K562 (cell line): ENCODE measurements around the gene HNRNPF.

Experiments used
- CEBPG ChIP-seq, 3 experiments: fragments of 200-800 bp in 1 of 3; sonication (Bioruptor generic) in 1 of 3; sonication (generic) in 1 of 3; formaldehyde crosslinking in 1 of 3; IDR thresholded peaks in 2 of 3; conservative IDR thresholded peaks in 1 of 3; 2 replicates each; pipeline versions ENCODE4 v1.6.1 to v1.8.0; 2016 to 2022; ENCODE audit warnings: missing compliant biosample characterization in 2 of 3, missing genetic modification characterization in 2 of 3, mild to moderate bottlenecking in 1 of 3, missing genetic modification reagents in 1 of 3
- EGR1 ChIP-seq: fragments of 450-650 bp; conservative IDR thresholded peaks from 2 replicates; pipeline ENCODE4 v1.6.1; 2017; ENCODE audit warnings: mild to moderate bottlenecking
- EZH2 ChIP-seq: IDR thresholded peaks from 2 replicates; pipeline ENCODE4 v1.6.1; 2012; ENCODE audit warnings: low read depth, mild to moderate bottlenecking, inconsistent platforms, low read length, borderline replicate concordance
- FOXA1 ChIP-seq: fragments of 450-650 bp; IDR thresholded peaks from 2 replicates; pipeline ENCODE4 v1.6.1; 2016; ENCODE audit warnings: mild to moderate bottlenecking, borderline replicate concordance
- MAZ ChIP-seq, 2 experiments: fragments of 450-650 bp in 1 of 2; sonication (generic) in 1 of 2; formaldehyde crosslinking; IDR thresholded peaks in 1 of 2; conservative IDR thresholded peaks in 1 of 2; 2 replicates each; pipeline versions ENCODE4 v1.4.0 to v1.5.0; 2020; ENCODE audit warnings: mild to moderate bottlenecking in 1 of 2, missing genetic modification reagents in 1 of 2
- OTX1 ChIP-seq: fragments of 450-650 bp; formaldehyde crosslinking; IDR thresholded peaks from 2 replicates; pipeline ENCODE4 v1.4.0; 2022; ENCODE audit warnings: mild to moderate bottlenecking
- ZBTB40 ChIP-seq, 2 experiments: fragments of 450-650 bp in 1 of 2; sonication (generic) in 1 of 2; formaldehyde crosslinking in 1 of 2; IDR thresholded peaks; 2 replicates each; pipeline versions ENCODE4 v1.7.1 to v1.9.0; 2016 to 2022; ENCODE audit warnings: inconsistent platforms in 1 of 2, mild to moderate bottlenecking in 1 of 2, missing genetic modification reagents in 1 of 2
- TF ChIP-seq, protein P1 (sequence below), 3 experiments: IDR thresholded peaks in 2 of 3; conservative IDR thresholded peaks in 1 of 3; 2 replicates each; pipeline ENCODE4 v1.5.1; 2011 to 2012; ENCODE audit warnings: low read length in 3 of 3, mild to moderate bottlenecking in 3 of 3, control low read depth in 2 of 3, improper control_type of control experiment in 1 of 3, inconsistent platforms in 1 of 3, low read depth in 1 of 3, mixed read lengths in 1 of 3, moderate library complexity in 1 of 3; ENCODE audit not compliant: insufficient read depth in 2 of 3

GRCh38 chr10:43339136-43339535 lies 69.8 kb downstream of the HNRNPF start:
- TF ChIP-seq ZBTB40 (IDR thresholded peaks at IDR 0.05), result no peak
- TF ChIP-seq ZBTB40 (CRISPR knock-in tag; IDR thresholded peaks at IDR 0.05), result no peak
- TF ChIP-seq FOXA1, result no peak
- no peak for TF ChIP-seq CEBPG (CRISPR knock-in tag; IDR thresholded peaks at IDR 0.05)
- TF ChIP-seq CEBPG (tag; conservative IDR thresholded peaks at IDR 0.05 in 1 of 2, IDR thresholded peaks at IDR 0.05 in 1 of 2), result no peak
- TF ChIP-seq OTX1, result no peak
- no peak for TF ChIP-seq EZH2
- no peak for TF ChIP-seq EGR1
- no peak for TF ChIP-seq MAZ (CRISPR knock-in tag; conservative IDR thresholded peaks at IDR 0.05 in 1 of 2, IDR thresholded peaks at IDR 0.05 in 1 of 2)
- TF ChIP-seq, protein P1, sequence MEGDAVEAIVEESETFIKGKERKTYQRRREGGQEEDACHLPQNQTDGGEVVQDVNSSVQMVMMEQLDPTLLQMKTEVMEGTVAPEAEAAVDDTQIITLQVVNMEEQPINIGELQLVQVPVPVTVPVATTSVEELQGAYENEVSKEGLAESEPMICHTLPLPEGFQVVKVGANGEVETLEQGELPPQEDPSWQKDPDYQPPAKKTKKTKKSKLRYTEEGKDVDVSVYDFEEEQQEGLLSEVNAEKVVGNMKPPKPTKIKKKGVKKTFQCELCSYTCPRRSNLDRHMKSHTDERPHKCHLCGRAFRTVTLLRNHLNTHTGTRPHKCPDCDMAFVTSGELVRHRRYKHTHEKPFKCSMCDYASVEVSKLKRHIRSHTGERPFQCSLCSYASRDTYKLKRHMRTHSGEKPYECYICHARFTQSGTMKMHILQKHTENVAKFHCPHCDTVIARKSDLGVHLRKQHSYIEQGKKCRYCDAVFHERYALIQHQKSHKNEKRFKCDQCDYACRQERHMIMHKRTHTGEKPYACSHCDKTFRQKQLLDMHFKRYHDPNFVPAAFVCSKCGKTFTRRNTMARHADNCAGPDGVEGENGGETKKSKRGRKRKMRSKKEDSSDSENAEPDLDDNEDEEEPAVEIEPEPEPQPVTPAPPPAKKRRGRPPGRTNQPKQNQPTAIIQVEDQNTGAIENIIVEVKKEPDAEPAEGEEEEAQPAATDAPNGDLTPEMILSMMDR (IDR thresholded peaks at IDR 0.05 in 2 of 3, conservative IDR thresholded peaks at IDR 0.05 in 1 of 3; ENCODE audit: insufficient read depth in 2 of 3, low read depth in 1 of 3, low read length in 3 of 3), result 0 out of 6 replicates have a peak, but pooled peaks of 1 of the 3 experiments have one; percentile 12
